ENCODE measurements around the gene RRAGD.

RRAGD gene

GRCh38 chr6:89449193-89449592 lies 37.1 kb upstream of the RRAGD start:
- in situ Hi-C loops (cut with HindIII; ENCODE audit: low sequenced_read_pairs): no loop called here
- TF ChIP-seq, protein P1, sequence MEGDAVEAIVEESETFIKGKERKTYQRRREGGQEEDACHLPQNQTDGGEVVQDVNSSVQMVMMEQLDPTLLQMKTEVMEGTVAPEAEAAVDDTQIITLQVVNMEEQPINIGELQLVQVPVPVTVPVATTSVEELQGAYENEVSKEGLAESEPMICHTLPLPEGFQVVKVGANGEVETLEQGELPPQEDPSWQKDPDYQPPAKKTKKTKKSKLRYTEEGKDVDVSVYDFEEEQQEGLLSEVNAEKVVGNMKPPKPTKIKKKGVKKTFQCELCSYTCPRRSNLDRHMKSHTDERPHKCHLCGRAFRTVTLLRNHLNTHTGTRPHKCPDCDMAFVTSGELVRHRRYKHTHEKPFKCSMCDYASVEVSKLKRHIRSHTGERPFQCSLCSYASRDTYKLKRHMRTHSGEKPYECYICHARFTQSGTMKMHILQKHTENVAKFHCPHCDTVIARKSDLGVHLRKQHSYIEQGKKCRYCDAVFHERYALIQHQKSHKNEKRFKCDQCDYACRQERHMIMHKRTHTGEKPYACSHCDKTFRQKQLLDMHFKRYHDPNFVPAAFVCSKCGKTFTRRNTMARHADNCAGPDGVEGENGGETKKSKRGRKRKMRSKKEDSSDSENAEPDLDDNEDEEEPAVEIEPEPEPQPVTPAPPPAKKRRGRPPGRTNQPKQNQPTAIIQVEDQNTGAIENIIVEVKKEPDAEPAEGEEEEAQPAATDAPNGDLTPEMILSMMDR (IDR thresholded peaks at IDR 0.05; ENCODE audit: low read depth, low read length): no peak
- H3K4me3 ChIP-seq (ENCODE audit: low read depth, low read length): no peak overlapping the region
- no peak for DNase-seq (ENCODE audit: low read depth, low spot score)

- no peak overlapping the region for H3K4me3 ChIP-seq (ENCODE audit: low read depth, low read length)
- TF ChIP-seq, protein P1 (IDR thresholded peaks at IDR 0.05; ENCODE audit: low read depth, low read length): no peak
- DNase-seq (ENCODE audit: low read depth, low spot score): no peak
- in situ Hi-C loops (cut with HindIII; ENCODE audit: low sequenced_read_pairs): no loop called here
Measured at GRCh38 chr6:89443658-89444057, 31.6 kb upstream of the RRAGD start.

GRCh38 chr6:89440200-89440599 lies 28.1 kb upstream of the RRAGD start:
- H3K4me3 ChIP-seq (ENCODE audit: low read depth, low read length): no peak overlapping the region
- TF ChIP-seq, protein P1 (IDR thresholded peaks at IDR 0.05; ENCODE audit: low read depth, low read length): no peak
- no peak for DNase-seq (ENCODE audit: low read depth, low spot score)
- in situ Hi-C loops (cut with HindIII; ENCODE audit: low sequenced_read_pairs): no loop called here

GRCh38 chr6:89439014-89439413 lies 26.9 kb upstream of the RRAGD start:
- TF ChIP-seq, protein P1 (IDR thresholded peaks at IDR 0.05; ENCODE audit: low read depth, low read length): no peak
- DNase-seq (ENCODE audit: low read depth, low spot score): no peak
- in situ Hi-C loops (cut with HindIII; ENCODE audit: low sequenced_read_pairs): no loop called here
- no peak overlapping the region for H3K4me3 ChIP-seq (ENCODE audit: low read depth, low read length)

GRCh38 chr6:89438248-89438647 lies 26.2 kb upstream of the RRAGD start:
- TF ChIP-seq, protein P1 (IDR thresholded peaks at IDR 0.05; ENCODE audit: low read depth, low read length): no peak
- no peak overlapping the region for H3K4me3 ChIP-seq (ENCODE audit: low read depth, low read length)
- no peak for DNase-seq (ENCODE audit: low read depth, low spot score)
- in situ Hi-C loops (cut with HindIII; ENCODE audit: low sequenced_read_pairs): no loop called here

DNA sequence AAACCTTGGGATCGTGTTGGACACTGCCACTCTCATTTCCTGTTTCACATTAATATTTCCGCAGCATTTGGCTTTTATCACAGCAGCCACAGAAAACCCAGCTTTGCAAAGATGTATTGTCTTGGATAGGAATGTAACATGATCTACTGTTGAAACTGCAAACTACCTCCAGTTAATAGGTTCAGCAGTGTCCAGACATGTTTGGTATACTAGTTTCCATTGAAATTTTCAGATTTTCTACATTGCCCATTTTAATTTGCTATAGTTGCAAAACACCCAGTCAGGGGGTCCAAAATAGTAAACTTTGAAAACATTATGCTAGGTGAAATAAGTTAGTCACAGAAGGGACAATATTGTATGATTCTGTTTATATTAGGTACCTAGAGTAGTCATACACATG lies 24.2 kb upstream of the RRAGD start:
- TF ChIP-seq, protein P1 (IDR thresholded peaks at IDR 0.05; ENCODE audit: low read depth, low read length): no peak
- in situ Hi-C loops (cut with HindIII; ENCODE audit: low sequenced_read_pairs): no loop called here
- no peak for DNase-seq (ENCODE audit: low read depth, low spot score)
- H3K4me3 ChIP-seq (ENCODE audit: low read depth, low read length): no peak overlapping the region

DNA sequence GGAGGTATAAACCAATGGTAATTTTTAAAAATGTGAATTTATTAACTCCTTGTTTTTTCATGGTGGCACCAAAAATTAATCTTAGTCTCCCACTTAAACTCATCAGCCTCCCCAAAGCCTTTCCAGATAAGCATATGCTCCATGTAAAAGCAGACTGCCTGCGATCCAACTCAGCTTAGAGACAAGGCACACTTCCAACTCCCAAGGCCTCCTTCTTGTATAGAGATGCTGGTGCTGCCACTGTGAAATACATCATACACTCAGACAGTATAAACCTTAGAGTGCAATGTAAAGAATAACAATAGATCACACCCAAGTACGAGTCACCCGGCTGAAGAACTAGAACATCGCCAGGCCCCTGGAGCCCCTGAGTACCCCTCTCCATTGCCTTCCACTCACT lies 22.9 kb upstream of the RRAGD start:
- H3K4me3 ChIP-seq (ENCODE audit: low read depth, low read length): no peak overlapping the region
- DNase-seq (ENCODE audit: low read depth, low spot score): no peak
- TF ChIP-seq, protein P1 (IDR thresholded peaks at IDR 0.05; ENCODE audit: low read depth, low read length): no peak
- in situ Hi-C loops (cut with HindIII; ENCODE audit: low sequenced_read_pairs): no loop called here

Measured in astrocyte of the spinal cord (primary cell).